ENCODE results near the gene PLCL1.
"Not testable (repeated sequence)": the region's sequence is repeated elsewhere in the genome, so short reads cannot be mapped to it uniquely, and the experiment has no call there.

PLCL1 gene

GRCh38 chr2:198178766-198179165 lies 374.4 kb downstream of the PLCL1 start:
- no peak for DNase-seq (ENCODE audit: low read depth in 2 of 2)

GRCh38 chr2:198186257-198186656 lies 381.9 kb downstream of the PLCL1 start:
- no peak for DNase-seq (ENCODE audit: low read depth in 2 of 2)

GRCh38 chr2:198187841-198188240 lies 383.4 kb downstream of the PLCL1 start:
- DNase-seq (ENCODE audit: low read depth in 2 of 2) = no peak

- no peak for DNase-seq (ENCODE audit: low read depth in 2 of 2)
These were observed 384.6 kb downstream of the PLCL1 start for GRCh38 chr2:198188982-198189381.

- no peak for DNase-seq (ENCODE audit: low read depth in 2 of 2)
These were observed 387.3 kb downstream of the PLCL1 start for GRCh38 chr2:198191651-198192050.

- DNase-seq (ENCODE audit: low read depth in 2 of 2) = not testable (repeated sequence)
These were observed 392.2 kb downstream of the PLCL1 start for GRCh38 chr2:198196556-198196955.
